Cerebellar cortex (tissue), 1 donor: ENCODE results near the gene PBX1.
A peak's percentile ranks its signal among the peaks of the same experiment; 100 is the strongest.

Source experiments
- DNase-seq: peaks from one replicate; pipeline ENCODE4 v3.0.0-alpha.2; 2015; ENCODE audit warnings: low spot score

Gene PBX1

DNA sequence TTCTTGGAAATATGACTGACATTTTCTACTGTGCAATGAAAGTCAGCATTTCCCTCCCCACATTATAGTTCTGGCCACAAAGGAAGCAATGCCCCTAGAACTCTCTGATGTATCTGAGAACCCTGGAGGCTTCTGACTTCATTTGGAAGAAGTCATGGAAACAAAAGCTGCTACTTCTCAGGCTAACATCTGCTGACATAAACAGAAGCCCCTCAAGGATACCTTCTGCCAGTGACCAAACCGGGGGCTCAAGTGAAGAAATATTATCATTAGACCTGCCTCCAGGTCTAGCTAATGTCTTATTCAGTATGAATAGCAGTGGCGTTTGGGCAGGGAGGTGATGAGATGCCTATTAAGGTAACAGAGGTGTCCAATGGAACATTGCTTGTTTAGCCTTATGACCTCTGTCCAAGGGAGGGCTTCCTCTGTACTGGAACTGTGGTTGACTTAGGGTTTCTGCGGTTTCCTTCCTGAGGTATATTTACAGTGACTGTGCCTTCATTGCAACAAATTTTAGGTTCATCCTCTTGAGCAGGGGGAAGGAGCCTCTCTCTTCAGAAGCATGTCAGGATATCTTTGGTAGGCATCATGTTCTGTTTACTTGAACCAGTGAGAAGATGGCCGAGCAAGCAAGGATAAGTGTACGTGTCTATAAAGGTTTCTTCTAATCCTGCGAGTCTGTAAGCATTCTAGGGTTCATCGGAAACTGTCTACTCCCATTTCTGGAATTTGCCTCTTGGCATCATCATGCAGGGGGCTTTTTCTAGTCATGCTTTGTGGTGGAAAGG, 161.7 kb downstream of the PBX1 start:
- DNase-seq, result no peak

DNA sequence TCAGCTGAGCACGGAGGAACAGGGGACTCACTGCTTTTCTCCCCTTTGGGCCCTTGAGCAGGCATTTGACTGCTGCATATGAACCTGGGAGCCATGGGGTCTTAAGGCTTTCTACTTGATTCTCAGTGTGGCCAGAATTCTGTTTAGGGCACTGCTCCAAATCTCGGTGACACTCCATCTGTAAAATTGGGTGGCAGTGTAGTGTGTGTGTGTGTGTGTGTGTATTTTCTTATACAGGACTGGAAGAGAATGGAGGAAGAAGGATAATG, 162.2 kb downstream of the PBX1 start:
- no peak for DNase-seq

DNA sequence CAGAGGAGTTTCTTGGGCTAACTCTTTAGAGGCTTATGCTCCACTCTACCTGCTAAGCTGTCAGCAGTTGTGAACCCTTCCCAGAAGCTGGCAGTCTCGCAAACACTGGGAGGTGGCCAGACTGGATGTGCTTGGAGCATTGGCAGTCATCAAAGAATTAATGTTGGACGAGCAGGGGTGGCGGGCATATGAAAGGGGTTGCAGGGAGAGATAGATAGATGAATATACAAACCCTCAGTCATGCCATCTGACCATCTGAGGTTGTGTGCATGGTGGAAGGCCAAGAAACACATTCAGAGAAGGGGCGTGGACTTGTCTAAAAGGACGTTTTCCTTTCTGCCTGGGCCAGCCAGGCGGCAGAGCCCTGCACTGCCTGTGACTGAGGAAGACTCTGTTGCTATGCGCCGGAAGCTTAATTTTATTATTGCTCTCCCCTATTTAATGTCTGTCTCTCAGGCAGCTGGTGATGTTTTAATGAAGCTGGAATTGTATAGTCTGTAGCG, 164.4 kb downstream of the PBX1 start:
- DNase-seq, result no peak

DNA sequence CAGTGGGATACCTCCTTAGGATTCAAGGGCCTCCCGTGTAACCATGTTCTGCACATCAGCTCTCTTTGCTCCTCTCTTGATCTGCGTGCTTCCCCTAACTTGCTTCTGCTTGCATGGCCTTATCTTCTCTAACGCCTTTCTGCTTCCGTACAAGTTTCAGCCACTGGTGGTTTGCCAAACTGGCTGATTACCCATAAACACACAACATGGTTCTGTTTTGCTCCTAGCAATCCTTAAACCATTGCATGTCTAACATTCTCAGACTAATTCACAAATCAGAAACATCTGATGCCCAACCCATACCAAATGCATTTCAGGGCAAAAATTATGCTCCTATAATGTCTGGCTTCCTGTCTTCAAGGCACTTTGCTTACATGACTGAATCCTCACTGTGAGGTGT, 166.4 kb downstream of the PBX1 start:
- DNase-seq, result no peak

DNA sequence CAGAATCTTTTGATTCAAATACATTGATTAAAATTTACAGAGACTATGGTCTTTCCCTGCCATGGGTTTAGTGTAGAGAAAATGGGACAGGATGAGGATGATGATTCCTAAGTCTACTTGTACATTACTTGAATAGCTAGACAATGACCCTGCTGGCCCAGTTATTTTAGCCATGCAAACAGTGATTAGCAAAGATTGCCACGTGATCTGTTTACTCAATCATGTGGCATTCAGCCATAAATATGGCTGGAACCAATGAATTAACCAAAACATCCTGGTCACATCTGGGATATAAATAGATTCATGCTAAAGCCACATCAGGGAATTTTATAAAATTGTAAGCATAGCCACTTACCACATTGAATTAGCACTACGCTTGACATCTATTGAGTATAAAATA, 167.3 kb downstream of the PBX1 start:
- no peak for DNase-seq

DNA sequence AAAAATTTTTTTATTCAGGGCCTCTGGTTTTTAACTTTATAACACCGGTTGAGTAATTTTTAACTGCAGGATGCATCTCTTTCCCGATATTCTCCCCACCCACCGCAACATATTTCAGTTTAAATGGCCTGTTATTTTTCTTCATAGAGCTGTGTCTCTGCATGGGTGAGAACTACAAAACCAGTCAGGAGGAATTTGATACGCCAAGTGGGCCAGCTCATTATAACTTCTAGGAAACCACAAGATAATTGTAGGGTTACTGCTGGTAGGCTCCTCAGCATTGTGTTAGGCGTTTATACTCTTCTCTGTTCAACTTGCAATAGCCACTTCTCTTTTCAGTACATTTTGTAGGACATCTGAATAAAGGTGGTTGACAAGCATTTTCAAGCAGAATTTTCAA, 169.7 kb downstream of the PBX1 start:
- DNase-seq, result no peak

DNA sequence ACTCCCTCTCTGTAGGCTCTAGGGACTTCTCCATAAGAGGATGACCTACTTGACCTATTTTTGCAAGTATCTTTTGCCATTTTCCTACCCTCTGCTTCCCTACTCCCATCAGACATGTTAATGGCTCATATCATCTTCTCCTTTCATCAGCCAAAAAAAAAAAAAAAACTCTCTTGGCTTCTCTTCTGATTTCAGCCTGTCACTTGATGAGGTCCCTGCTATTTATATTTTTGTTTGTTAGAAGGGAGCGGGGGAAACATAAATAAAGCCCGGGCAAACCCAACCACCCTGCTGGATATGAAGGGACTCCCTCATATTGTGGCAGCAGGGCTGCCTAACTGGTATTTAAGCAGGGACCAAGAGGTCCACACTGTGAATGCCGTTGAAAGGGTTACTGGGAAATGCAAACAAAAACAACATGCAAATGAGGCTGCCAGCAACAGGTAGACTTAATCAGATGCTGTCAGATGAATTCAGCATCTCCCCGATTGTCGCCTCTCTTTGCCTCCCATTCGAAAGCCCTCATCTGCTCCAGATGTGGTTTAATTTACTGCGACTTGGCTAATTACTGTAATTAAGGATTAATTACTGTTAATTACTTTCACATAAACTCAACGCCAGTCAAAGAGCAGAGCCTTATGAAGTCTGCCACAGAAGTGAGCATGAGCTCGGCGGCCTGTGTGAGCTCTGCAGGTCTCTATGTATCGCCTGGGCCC, 172.3 kb downstream of the PBX1 start:
- DNase-seq, result no peak

DNA sequence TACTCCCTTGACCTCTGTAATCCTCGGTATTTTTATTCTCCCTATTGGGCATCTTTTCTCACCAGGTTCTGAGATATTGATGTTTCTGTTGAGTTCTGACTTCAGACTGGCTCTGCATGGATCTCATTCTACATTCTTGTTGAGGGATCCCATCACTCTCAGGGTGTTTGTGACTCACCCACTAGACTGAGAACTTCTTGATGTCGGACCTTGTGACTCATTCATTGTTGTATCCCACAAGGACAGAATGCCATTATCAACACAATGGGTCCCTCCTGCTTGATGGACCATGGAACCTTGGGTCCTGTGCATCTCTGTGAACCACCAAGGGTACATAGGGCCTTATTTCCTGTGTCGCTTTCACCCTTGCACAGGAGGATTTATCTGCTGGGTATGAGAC, 174.1 kb downstream of the PBX1 start:
- DNase-seq, result no peak

DNA sequence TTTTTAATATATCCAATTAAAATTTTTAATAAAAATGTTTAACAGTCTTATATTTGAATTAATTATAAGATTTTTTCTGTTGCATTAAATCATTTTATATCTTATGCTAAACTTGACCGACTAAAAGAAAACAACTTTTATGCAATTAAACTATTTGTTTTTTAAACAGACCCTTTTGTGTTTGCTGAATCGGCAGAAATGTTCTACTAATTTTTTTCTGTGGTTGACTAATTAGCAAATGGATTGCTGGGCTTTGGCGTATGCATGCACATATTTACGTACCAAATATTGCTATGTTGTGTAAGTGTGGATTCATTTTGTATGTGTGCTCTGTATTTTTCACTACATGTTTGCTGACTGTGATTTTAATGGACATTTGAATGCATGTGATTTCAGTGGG, 174.8 kb downstream of the PBX1 start:
- no peak for DNase-seq

DNA sequence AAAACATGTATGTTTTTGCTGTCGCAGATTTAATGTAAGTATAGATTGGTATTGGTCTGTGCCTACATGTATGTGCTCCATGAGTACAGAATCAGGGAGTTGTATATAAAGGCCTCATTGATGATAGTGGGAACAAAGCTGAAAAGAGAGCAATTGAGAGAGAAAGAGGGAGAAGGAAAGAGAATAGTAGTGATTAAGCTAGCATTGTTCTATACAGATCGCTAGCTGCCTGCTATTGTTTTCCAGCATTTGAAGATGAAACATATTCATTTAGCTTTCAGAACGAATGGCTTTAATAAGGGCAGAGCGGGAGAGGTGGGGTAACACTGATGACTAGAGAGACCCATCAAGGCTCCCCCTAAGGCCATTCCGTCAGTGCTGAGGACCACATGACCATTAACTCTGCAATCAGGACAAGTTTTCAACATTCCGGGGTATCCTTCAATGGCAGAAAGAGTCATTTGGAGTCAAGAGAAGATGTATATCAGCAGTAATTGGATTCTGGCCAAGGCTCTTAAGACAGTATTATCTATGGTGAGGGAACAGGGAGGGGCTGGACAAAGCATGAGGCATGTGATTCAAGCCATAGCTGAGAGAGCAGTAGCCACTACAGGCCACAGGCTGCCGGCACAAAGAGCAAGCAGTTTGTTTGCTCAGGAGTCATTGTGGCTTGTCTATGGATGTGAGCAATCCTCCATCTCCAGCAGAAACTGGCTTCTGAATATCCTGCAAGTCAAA, 176.5 kb downstream of the PBX1 start:
- no peak for DNase-seq

DNA sequence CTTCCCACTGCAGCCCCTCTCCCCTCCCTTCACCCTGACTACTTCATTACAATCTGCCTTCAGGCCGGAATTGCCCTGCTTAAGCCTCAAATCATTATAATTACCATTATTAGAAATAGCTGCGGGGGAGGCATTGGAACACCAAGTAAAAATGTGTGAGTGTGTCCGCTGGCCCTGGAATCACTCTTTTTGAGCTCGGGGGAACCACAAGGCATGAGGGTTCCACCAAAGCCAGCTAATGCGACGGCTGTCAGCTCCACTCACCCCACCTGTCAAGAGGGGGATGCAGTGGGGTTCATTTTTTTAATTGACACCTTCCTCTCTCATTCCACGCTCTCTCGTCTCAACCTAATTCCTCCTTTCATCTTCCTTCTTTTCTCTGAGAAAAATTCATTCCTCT, 177.2 kb downstream of the PBX1 start:
- no peak for DNase-seq

DNA sequence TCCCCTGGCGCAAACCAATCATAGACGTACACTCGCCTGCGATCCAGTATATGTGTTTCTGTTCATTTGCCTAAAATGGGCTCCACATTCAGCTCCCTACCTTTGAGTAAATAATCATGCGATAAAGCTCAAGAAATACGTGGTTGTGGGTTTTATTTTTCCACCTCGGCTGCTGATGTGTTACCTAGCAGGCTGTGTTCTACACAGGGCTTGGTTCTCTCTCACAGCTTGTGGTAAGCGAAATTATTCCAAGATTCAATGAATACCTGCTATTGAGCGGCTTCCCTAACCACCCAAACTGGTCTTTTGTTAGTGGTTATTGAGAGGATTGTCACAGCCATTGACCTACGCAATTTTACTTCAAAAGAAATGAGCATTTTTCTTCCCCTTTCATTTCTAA, 180.2 kb downstream of the PBX1 start:
- DNase-seq, result no peak

DNA sequence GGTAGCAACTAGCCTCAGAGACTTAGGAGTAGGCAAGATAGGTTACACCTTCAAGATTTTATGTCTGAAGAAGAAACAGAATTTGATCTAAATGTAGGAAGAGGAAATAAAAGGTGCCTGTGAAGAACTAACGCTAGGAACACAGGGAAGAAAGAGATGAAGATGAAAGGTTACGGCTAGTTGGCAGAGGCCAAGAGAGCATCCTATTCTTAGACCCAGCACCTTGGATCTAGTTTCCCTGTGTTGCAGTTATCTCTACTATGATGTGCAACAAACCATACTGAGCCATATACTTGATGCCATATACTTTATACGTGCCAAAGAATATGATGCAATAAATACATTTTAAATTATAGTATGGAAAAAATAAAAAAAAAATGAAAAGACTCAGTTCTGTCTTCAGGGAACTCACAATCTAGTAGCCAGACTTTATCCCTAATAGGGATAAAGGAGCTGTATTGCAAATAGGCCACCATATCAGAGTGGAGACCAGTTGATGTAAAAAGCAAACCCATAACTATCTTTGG, 181.1 kb downstream of the PBX1 start:
- DNase-seq, result no peak

DNA sequence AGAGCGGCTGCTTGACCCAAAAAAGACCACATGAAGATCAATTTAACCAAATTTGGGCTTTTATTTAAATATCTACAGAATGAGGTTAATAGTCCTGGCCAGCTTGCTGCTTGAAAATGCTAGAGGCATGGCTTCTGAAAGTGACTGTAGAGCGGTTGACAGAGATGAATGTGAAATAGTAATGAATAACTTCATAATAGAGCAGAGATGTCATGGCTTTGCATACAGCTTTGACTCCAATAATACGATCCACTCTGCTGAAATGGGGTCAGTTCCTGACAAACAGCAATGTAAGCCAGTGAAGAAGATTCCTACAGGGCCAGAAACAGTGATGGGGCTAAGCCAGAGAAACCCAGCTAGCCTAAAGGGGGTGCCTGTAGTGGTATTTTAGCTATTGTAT, 183.8 kb downstream of the PBX1 start:
- no peak for DNase-seq

DNA sequence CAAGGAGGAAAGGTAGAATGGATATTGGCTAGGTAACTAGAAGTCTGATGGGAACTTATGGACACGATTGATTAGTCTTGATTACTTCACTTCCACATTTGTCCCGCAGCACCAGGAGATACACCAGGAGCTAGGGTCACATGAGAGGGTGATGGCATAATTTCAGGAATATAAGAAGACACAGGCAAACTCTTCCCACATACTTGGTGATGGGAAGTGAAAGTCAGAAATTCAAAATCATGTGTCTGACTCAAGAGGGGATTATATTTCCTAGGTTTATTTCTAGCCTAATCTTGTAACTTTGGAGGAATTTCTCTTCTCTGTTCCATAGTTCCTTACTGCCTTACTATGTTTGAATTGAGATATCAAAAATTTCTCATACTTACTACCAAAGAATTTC, 185.0 kb downstream of the PBX1 start:
- DNase-seq, result no peak

DNA sequence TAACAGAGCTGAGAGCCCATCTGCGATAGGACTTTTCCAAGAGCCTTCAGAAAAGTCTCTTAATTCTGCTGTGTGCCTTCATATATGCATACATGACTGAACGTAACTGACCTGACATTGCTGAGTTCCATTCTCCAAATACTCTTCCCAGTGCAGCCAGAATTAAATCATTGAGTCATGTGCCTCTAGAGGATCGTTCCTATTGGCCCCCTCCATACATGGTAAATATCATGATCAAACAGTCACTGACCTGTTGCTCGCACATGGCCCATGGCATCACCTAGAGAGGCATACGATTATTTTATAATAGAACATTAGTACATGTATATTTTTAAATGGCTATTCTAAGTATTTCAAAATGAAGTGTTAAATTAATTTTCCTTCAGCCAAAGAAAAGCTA, 186.8 kb downstream of the PBX1 start:
- no peak for DNase-seq

DNA sequence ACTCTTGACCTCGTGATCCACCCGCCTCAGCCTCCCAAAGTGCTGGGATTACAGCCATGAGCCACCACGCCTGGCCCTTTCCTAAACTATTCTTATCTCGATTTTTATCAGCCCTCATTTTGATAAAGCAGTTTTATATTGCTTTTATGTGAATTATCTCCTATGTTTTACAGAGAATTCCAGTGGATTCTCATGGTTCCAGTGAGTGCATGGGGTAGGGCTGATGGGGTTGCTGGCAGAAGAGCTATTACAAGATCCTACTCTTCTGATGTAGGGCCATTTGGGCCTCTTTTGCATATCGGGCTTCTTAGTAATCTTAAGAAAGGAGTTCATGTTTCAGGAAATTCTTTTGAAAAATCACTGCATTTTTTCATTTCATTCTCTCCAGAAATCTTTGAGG, 187.6 kb downstream of the PBX1 start:
- DNase-seq, result no peak

DNA sequence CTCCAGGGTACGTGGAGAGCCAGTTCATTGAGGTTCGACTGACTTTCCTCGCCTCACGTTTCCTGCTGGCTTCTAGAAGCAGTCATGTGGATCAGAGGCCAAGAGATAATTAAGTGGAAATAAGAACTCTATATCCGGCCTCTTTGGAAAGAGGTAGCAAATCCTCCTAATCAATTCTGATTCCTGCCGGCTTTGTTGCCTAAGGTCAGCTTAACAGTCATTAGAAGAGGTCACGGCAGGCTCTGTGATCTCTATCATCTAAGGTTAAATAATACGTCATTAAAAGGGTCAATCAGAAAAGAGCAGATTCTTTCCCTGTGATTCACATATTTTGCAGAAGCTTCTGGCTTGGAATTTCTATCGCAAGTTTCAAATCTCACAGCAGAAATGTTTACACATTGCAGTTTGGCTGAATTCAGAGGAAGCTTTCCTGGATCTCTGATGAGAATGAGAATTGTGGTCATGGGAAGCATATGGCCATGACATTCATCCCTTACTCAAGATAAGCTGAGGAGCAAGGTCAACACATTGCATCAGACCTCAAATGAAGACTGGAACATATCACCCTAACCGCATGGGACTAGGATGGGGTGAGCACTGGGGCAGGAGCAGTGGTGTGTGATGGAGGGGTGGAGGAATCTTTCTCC, 189.4 kb downstream of the PBX1 start:
- no peak for DNase-seq

DNA sequence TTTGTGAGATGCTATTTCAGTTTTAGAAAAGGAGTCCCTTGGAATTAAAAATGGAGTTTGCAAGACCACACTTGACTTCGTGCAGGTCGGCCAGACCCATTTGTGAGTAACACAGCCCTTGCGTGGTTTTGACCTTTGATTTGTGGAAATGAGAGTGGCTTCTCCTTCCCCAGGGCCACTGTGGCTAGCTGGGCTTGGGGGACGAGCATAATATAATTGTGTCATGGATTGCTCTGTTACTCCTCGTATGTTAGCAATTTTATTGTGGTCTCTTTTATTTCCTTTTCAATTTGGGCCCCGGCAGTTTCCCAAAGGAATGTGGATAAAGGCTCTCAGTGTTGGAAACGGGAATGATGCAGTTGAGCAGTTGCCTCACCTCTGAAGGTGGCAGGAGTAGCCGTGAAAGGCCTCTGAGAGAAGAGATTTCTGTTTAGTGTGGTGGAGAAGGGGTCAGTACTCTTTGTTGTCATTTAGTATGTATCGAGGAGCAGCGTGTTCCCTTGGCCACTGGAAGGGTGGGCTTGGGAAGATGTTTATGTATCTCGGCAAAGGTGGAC, 194.6 kb downstream of the PBX1 start:
- DNase-seq, result no peak

DNA sequence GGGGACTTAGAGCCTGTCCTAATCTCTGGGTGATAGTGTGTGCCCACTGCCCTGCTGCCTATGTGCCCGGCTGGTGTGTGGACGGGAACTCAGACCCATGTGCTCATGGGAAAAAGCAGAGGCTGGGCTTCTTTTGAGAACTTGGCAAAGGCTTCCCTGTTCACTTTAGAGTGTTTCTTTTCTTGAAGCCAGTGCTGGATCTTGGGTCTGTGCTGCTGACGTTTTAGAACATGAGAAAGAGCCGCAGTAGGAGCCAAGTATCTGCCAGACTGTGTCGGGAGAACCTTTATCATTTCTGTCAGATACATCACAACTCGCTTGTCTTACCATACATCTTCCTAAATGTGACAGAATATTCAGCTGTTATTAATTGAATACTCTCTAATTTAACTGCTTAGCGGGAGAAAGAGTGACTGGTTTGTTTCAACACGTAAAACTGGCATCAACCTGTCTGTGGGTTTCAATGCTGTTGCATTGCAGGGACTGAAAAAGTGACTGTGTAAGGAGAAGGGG, 195.2 kb downstream of the PBX1 start:
- DNase-seq, result peak; percentile 16

DNA sequence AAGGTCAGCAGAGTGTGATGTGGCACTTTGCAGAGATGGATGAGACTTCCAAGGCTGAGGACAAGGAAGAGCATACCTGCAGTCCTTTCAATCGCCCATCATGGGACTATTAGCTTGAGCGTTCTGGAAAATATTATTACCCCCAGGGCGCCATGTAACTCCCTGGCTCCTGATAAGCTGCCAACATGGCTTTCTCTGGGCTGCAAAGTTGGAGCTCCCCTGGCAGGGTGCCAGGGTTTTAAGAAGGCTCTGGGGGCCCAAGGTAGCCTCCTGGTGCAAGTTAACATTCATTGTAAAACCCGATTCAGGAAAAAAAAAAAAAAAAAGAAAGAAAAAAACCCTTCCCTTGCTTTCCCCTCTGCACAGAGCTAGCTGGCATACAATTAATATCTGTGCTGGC, 196.7 kb downstream of the PBX1 start:
- DNase-seq, result no peak

DNA sequence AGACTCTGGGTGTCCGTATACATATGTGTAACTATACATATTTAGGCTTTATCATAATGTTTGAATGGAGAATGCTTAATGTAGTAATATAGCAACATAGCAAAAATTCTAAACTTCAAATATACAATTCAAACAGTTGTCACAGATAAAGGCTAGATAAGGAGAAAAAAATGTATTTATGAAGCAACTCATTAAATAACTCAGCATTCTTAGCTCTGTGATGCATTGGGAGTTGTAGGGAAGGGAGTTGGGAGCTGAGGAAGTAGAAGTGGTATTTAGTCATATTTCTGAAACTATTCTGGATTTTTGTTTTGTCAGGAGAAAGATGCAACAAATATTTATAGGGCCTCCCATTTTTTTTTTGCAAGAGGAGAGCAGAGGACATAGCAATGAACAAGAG, 197.8 kb downstream of the PBX1 start:
- no peak for DNase-seq
